TTC549 (cell line): Measurements from ENCODE around the gene GGT1.
"Not testable (repeated sequence)": the region's sequence is repeated elsewhere in the genome, so short reads cannot be mapped to it uniquely, and the experiment has no call there.

Source experiments
- FAIRE-seq: peaks from 2 replicates; lab custom pipeline; 2012; peaks lifted over from hg19 to GRCh38; lab: Jason Lieb, UNC

GGT1 gene

GRCh38 chr22:24642307-24642706, 39.3 kb downstream of the GGT1 start:
- not testable (repeated sequence) for FAIRE-seq

- FAIRE-seq = not testable (repeated sequence)
These were observed 41.4 kb downstream of the GGT1 start for GRCh38 chr22:24644409-24644808.

- not testable (repeated sequence) for FAIRE-seq
These were observed 42.7 kb downstream of the GGT1 start for GRCh38 chr22:24645408-24646399.

GRCh38 chr22:24646756-24647155, 43.8 kb downstream of the GGT1 start:
- FAIRE-seq = not testable (repeated sequence)

GRCh38 chr22:24649371-24649770, 46.4 kb downstream of the GGT1 start:
- FAIRE-seq = not testable (repeated sequence)

- FAIRE-seq = not testable (repeated sequence)
These were observed 47.9 kb downstream of the GGT1 start for GRCh38 chr22:24650884-24651283.

GRCh38 chr22:24665395-24665794, 62.4 kb downstream of the GGT1 start:
- FAIRE-seq = not testable (repeated sequence)

- FAIRE-seq = not testable (repeated sequence)
These were observed 64.9 kb downstream of the GGT1 start for GRCh38 chr22:24667904-24668303.

- FAIRE-seq = not testable (repeated sequence)
These were observed 69.5 kb downstream of the GGT1 start for GRCh38 chr22:24672532-24672931.
